Amniotic stem cell (primary cell): Measurements from ENCODE around the gene NPAS4.
"Not testable (repeated sequence)": the region's sequence is repeated elsewhere in the genome, so short reads cannot be mapped to it uniquely, and the experiment has no call there.

Source experiments
- DNase-seq: peaks from one replicate; lab custom pipeline; 2025; lab: John Stamatoyannopoulos, UW

NPAS4 gene

GRCh38 chr11:66457826-66458225 lies 37.0 kb downstream of the NPAS4 start:
- no peak for DNase-seq

- DNase-seq, result no peak
Measured at GRCh38 chr11:66459138-66459778, 38.4 kb downstream of the NPAS4 start.

GRCh38 chr11:66462010-66462409 lies 41.2 kb downstream of the NPAS4 start:
- no peak for DNase-seq

DNA sequence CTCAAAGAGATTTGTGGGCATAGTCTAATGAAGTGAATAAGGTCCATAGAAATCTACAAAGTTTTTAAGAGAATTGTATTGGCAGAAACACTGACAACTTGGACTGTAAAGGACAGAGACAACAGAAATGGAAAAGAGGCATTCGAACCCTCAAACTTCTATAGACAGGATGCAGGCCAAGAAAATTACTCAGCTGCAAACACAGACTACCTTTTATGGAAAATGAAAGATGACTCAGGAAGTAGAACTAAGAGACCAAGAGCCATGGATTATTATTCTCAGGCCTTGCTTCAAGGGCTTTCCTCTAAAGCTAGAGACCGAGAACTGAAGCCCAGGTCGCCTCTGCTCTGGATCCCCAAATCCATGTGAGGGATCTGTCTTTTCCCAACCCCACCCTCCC lies 42.1 kb downstream of the NPAS4 start:
- no peak for DNase-seq

DNA sequence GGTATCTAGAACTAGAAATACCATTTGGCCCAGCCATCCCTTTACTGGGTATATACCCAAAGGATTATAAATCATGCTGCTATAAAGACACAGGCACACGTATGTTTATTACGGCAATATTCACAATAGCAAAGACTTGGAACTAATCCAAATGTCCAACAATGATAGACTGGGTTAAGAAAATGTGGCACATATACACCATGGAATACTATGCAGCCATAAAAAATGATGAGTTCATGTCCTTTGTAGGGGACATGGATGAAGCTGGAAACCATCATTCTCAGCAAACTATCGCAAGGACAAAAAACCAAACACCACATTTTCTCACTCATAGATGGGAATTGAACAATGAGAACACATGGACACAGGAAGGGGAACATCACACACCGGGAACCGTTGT lies 43.3 kb downstream of the NPAS4 start:
- DNase-seq, result not testable (repeated sequence)

- DNase-seq, result no peak
Measured at GRCh38 chr11:66464916-66465315, 44.1 kb downstream of the NPAS4 start.

DNA sequence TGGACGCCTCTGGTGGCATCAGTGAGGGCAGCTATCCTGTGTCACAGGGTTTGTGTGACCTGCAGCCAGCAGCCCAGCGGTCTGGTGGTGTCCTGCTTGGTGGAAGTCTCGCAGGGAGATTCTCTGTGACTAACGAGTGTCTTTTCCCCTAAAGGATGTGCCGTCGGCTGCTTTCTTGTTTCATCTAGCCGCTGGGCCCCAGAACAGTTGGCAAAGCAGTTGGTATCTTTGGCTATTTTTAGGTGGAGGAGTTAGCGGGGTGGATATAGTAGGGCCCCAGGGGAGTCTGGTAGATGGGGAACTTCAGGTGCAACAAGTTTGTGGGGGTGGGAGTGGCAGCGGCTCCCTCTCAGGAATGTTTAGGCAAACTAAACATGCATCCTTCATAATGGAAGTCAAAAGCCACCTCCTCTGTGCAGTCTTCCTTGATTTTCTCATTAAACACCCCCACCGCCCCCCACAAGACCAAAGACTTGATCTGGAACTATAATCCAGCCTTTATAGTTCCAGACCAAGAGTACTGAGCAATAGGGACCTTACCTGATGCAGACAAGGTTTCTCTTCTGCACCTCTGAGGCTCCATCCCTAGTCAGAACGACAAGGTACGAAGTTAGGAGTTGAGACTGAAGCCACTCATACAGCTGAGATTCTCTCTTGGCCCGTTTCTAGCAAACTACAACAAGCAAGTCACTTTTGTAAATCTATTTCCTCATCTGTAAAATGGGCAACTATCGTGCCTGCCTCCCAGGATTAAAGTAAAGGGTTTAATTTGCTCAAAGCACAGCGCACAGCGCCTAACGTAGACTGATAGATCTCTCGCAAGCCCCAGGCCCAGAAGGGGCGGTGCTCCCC lies 44.8 kb downstream of the NPAS4 start:
- DNase-seq, result no peak

GRCh38 chr11:66466225-66467033 lies 45.6 kb downstream of the NPAS4 start, which contains the start of gene PELI3:
PELI3 (plus strand) TSS chr11:66466905; CDS start chr11:66468129, 1,224 bp downstream.
- DNase-seq, result peak; percentile 66

DNA sequence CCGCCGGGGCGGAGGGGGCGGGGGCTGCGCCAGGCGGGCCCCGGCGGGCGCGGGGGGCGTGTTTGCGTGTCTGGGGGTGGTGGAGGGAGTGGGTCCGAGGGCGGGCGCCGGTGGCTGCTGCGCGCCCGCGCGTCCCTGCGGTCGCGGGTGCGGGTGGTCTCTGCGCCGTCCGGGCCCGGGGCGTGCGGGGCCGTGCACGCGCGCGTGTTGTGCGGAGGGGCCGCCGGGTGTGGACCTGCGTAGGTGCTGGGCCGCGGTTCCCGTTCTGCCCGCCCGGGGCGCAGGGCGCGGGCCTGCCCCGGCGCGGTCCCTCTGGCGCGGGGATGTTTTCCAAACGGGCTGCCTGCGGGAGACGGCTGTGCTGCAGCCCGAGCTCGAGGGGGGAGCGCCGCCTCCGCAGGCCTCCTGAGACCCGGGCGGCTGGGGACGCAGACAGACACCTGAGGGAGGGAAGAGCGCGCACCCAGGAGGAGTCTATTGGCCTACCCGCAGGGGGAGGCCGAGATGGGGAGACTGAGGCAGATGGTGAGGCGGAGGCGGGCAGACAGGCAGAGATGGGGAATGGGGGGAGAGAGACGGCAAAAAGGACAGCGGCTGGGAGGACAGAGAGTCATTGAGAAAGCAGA lies 46.3 kb downstream of the NPAS4 start:
- no peak for DNase-seq

DNA sequence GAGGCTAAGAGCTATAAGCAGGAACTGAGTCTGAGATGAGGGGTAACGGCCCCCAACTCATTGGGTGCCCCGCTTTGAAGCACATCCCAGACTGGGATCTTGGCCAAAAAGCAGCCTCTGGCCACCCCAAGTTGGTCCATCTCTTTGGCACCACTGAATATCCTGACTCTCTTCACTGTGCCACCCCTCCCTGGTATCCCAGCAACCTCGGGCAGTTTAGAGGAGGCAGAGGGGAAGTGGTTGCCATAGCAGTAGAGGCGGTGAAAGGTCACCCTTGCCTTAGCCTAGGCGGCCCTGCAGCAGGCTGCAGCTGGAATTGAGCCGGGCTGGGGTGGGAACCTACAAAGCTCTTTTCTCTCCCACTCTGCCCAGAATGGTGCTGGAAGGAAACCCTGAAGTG lies 46.9 kb downstream of the NPAS4 start:
- no peak for DNase-seq

- no peak for DNase-seq
Measured at GRCh38 chr11:66468691-66469090, 47.9 kb downstream of the NPAS4 start.

- DNase-seq, result no peak
Measured at GRCh38 chr11:66469441-66469840, 48.6 kb downstream of the NPAS4 start.

- DNase-seq, result no peak
Measured at GRCh38 chr11:66470015-66470414, 49.2 kb downstream of the NPAS4 start.

DNA sequence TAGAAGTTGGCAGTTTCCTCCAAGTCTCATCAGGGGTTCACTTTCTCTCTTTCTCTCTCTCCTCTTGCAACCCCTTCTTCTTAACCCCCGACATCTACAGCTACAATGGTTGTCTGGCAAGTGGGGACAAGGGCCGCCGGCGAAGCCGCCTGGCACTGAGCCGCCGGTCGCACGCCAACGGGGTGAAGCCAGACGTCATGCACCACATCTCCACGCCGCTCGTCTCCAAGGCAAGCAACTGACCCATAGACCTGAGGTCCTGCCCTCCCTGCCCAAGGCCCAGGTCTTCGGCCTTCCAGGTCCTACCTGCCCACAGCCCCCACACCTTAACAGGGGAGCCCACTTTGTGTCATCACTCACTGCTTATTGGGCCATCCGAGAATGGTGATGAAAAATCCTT lies 50.3 kb downstream of the NPAS4 start:
- DNase-seq, result no peak

DNA sequence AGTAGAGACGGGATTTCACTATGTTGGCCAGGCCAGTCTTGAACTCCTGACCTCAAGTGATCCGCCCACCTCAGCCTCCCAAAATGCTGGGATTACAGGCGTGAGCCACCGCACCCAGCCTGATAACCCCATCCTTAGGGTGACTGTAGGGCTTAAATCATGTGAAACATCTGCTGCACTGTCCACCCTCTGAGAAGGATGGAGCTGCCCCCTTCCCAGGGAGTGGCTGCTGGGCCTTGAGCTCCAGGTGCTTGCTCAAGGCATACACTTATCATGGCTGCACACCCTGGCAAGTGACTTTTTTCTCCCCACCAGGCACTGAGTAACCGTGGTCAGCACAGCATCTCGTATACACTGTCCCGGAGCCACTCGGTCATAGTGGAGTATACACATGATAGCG lies 51.2 kb downstream of the NPAS4 start:
- DNase-seq, result no peak

- DNase-seq, result no peak
Measured at GRCh38 chr11:66473167-66473566, 52.3 kb downstream of the NPAS4 start.

GRCh38 chr11:66473608-66474515 lies 53.0 kb downstream of the NPAS4 start:
- no peak for DNase-seq

- DNase-seq, result no peak
Measured at GRCh38 chr11:66475349-66476172, 54.7 kb downstream of the NPAS4 start.
